Hematopoietic multipotent progenitor cell treated with erythropoietin and hydrocortisone succinate and interleukin-3 and kit ligand, for 4 days (in vitro differentiated cells): ENCODE data around the gene GOLPH3L.
"Not testable (repeated sequence)": the region's sequence is repeated elsewhere in the genome, so short reads cannot be mapped to it uniquely, and the experiment has no call there.

Experiments
- DNase-seq: peaks from one replicate; pipeline ENCODE4 v3.0.0-alpha.2; 2015

GOLPH3L gene

DNA sequence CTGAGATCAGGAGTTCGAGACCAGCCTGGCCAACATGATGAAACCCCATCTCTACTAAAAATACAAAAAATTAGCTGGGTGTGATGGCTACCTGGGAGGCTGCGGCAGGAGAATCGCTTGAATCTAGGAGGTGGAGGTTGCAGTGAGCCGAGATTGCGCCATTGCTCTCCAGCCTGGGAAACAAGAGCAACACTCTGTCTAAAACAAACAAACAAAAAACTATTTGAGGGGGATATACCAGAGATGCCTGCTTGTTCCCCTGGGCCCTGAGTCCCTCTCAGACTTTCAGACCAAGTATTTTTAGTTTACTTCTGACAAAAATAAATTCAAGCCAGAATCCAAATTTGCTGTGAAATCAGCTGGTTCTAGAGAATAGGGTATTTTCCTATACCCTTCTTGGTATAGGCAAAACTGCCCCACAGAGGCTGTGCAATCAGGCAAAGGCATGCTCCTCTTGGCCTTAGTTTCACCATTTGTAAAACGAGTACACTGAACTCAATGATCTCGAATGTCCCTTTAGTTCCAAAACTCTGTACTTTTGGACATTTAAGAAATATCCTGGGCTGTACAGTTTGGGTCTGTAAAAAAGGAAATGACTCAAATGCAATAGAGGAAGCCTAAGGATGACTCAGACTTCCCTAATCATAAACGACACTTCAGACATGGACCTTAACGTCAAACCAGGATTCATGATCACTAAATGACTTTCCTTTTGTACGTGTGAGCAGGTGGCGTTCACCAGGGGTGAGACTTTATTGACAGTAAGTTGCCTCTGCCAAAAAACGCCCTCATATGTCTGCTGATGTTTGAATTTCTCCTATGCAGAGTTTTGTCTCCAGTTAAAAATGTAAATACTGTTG lies 83.7 kb downstream of the GOLPH3L start:
- peak; percentile 88 for DNase-seq

- no peak for DNase-seq
Measured at GRCh38 chr1:150612014-150612345, 85.0 kb downstream of the GOLPH3L start.

- DNase-seq = no peak
Measured at GRCh38 chr1:150610576-150610975, 86.4 kb downstream of the GOLPH3L start.

- no peak for DNase-seq
Measured at GRCh38 chr1:150609732-150610131, 87.2 kb downstream of the GOLPH3L start.

GRCh38 chr1:150606463-150607142 lies 90.4 kb downstream of the GOLPH3L start:
- DNase-seq = no peak

DNA sequence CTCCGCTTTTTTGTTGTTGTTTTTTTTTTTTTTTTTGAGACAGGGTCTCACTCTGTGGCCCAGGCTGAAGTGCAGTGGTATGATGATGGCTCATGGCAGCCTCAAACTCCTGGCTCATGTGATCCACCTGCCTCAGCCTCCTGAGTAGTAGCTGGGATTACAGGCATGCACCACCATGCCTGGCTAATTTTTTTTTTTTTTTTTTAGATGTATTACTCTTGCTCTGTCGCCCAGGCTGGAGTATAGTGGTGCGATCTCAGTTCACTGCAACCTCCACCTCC lies 91.6 kb downstream of the GOLPH3L start:
- not testable (repeated sequence) for DNase-seq

DNA sequence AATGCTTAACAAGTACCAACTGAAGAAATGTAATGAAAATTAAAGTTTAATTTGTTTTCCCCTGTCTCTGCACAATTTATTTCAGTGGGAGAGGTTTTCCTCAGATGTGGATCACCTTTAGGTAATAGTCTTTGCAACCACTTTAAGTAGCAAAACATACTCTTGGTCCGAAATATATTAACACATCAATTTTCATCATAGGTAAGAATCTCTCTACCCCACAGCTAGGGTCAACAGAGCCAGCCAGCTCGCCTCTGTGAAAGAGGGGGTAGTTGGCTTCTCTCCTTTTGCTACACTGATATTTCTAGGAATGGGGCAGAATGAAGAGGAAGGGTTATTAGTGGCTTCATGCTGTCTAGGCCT lies 92.7 kb downstream of the GOLPH3L start:
- no peak for DNase-seq

DNA sequence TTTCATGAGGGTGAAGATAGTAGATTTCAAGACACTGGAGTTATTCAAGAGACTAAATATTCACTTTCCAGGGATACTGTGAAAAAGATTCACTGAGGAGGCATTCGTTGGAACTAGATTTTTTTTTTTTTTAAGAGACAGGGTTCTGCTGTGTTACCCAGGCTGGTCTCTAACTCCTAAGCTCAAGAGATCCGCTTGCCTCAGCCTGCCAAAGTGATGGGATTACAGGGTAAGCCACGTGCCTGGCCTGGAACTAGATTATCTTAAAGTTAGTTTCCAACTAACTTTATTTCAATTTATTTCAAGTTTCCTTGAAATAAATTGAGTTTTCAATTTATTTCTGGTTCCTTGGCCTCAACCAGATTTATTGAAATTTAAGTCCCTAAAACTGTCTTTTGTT lies 93.2 kb downstream of the GOLPH3L start:
- no peak for DNase-seq

DNA sequence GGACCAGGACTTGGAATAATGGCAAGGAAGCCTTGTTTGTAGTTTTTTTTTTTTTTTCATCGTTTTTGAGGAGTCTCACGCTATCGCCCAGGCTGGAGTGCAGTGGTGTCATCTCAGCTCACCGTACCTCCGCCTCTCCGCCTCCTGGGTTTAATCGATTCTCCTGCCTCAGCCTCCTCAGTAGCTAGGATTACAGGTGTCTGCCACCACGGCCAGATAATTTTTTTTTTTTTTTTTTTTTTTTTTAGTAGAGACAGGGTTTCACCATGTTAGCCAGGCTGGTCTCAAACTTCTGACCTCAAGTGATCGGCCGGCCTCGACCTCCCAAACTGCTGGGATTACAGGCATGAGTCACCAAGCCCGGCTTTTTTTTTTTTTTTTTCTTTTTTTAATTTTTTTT lies 94.6 kb downstream of the GOLPH3L start:
- DNase-seq = not testable (repeated sequence)

DNA sequence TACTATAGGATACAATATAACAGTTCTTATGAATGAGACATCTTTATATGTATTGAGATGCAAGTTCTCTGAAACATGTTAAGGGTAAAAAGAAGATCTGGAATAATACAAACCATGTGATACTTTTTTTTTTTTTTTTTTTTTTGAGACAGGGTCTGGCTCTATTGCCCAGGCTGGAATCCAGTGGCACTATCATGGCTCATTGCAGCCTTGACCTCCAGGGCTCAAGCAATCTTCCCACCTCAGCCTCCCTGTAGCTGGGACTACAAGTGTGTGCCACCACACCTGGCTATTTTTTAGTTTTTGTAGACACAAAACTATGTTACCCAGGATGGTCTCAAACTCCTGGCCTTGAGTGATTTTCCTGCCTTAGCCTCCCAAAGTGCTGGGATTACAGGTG lies 95.4 kb downstream of the GOLPH3L start:
- DNase-seq = no peak

- not testable (repeated sequence) for DNase-seq
Measured at GRCh38 chr1:150598346-150598745, 98.6 kb downstream of the GOLPH3L start.

GRCh38 chr1:150596976-150597375 lies 100.0 kb downstream of the GOLPH3L start:
- no peak for DNase-seq
